Colonic mucosa (tissue), 4 donors: ENCODE measurements around the gene CHAF1A. TPM values are rescaled to one million over a fixed set of nuclear protein-coding genes. Genes with fewer than 3 reads are reported as not detected.

Experiments used
- DNase-seq: peaks from one replicate; pipeline ENCODE4 v3.0.0-alpha.2; 2020
- H3K27ac ChIP-seq: fragments of 200-600 bp; one replicate; pipeline ENCODE4 v1.8.0; 2021
- H3K27me3 ChIP-seq: fragments of 200-600 bp; one replicate; pipeline ENCODE4 v1.8.0; 2021
- H3K36me3 ChIP-seq: fragments of 200-600 bp; one replicate; pipeline ENCODE4 v1.8.0; 2021
- H3K4me1 ChIP-seq: fragments of 200-600 bp; one replicate; pipeline ENCODE4 v1.8.0; 2021; ENCODE audit warnings: mild to moderate bottlenecking
- H3K4me3 ChIP-seq: fragments of 200-600 bp; one replicate; pipeline ENCODE4 v1.8.0; 2021
- H3K9ac ChIP-seq, 2 donors: one replicate each; pipeline ENCODE4 v1.7.0; 2013; ENCODE audit warnings: control low read depth in 2 of 2, low read depth in 2 of 2, low read length in 2 of 2
- H3K9me3 ChIP-seq: fragments of 200-600 bp; one replicate; pipeline ENCODE4 v1.8.0; 2021
- CTCF ChIP-seq: fragments of 200-600 bp; IDR thresholded peaks from one replicate; pipeline ENCODE4 v1.8.0; 2022; ENCODE audit warnings: antibody characterized with exemption, mild to moderate bottlenecking
- intact Hi-C: fragments of 100-400 bp; cut with DNase I; formaldehyde crosslinking; loops from one replicate; pipeline ENCODE4 v1.14.1; 2022
- total RNA-seq, 2 donors: library from RNA; stranded (reverse); fragmentation: NEBNext Ultra II Directional in 1 of 2; extraction: Animal tissue kit (Norgen Biotek cat#: 25700) in 1 of 2; gene quantifications; one replicate each; pipeline ENCODE4 v1.2.1, GENCODE V29; 2021
- donor health status: healthy.
- donor health status: DM: no; HTN: no; CAD: no.
- donor health status: DM: no; HTN: no; CAD: no.

Gene CHAF1A
- total RNA-seq, 2 donors from 2014 or later = 15.6 to 53.2 TPM

- no peaks in the 10 kb centered on the region for H3K4me1 ChIP-seq
- H3K9me3 ChIP-seq = no peaks in the 10 kb centered on the region
- H3K27me3 ChIP-seq = no peaks in the 10 kb centered on the region
- TF ChIP-seq CTCF = no peak
- no peak overlapping the region for H3K4me3 ChIP-seq
- intact Hi-C loops = no loop called here
- no peak for DNase-seq
- no peaks in the 10 kb centered on the region for H3K36me3 ChIP-seq
- H3K27ac ChIP-seq = no peak overlapping the region
- H3K9ac ChIP-seq = no peak overlapping the region
Measured at GRCh38 chr19:4416268-4416667, 13.8 kb downstream of the CHAF1A start.

- H3K27me3 ChIP-seq = no peaks in the 10 kb centered on the region
- no peaks in the 10 kb centered on the region for H3K36me3 ChIP-seq
- no peaks in the 10 kb centered on the region for H3K4me1 ChIP-seq
- no peak overlapping the region for H3K27ac ChIP-seq
- intact Hi-C loops = no loop called here
- no peaks in the 10 kb centered on the region for H3K9me3 ChIP-seq
- no peak overlapping the region for H3K9ac ChIP-seq
- H3K4me3 ChIP-seq = no peak overlapping the region
- no peak for TF ChIP-seq CTCF
- no peak for DNase-seq
Measured at GRCh38 chr19:4423416-4424126, 21.1 kb downstream of the CHAF1A start.

DNA sequence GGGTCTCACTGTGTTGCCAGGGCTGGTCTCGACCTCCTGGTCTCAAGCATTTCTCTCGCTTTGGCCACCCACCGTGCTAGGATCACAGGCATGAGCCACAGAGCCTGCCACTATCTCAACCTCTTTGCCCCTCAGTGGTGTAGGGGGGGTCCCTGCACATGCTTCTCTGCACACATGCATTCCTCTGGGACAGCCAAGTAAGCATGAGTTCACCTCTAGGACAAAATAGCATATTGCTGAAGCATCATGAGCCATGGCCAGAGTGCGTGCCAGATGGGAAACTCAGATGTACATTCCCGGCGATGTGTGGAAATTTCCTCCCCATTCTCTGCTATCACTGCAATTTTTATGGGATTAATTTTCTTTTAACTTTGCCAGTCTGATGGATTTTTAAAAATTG lies 23.1 kb downstream of the CHAF1A start:
- no peak overlapping the region for H3K27ac ChIP-seq
- H3K36me3 ChIP-seq = no peaks in the 10 kb centered on the region
- no peaks in the 10 kb centered on the region for H3K27me3 ChIP-seq
- H3K4me1 ChIP-seq = no peaks in the 10 kb centered on the region
- no peak overlapping the region for H3K9ac ChIP-seq
- H3K9me3 ChIP-seq = no peaks in the 10 kb centered on the region
- no peak for DNase-seq
- TF ChIP-seq CTCF = no peak
- intact Hi-C loops = no loop called here
- no peak overlapping the region for H3K4me3 ChIP-seq

DNA sequence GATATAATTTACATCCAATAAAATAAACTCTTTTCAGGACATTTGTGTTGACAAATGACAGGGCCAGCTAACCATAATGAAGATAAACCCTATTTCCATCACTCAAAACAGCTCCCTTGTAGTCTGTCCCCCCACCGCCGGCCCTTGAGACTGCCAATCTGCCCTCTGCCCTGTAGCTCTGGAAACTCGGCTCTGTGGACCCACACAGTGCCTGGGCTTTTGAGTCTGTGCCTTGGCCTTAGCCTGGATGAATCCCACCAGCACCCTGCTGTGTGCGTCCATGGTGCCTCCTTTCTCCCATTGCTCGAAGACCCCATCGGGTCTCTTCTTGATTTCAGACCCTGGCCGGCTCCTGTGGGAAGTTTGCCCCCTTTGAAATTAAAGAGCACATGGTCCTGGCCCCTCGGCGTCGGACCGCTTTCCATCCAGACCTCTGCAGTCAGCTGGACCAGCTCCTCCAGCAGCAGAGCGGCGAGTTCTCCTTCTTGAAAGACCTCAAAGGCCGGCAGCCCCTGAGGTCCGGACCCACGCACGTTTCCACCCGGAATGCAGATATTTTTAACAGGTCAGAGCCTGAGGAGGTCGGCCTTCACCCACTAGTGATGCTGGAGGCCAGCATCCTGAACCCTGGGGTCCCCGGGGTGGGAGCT lies 26.0 kb downstream of the CHAF1A start:
- no peaks in the 10 kb centered on the region for H3K27me3 ChIP-seq
- H3K36me3 ChIP-seq = no peaks in the 10 kb centered on the region
- H3K4me3 ChIP-seq = no peak overlapping the region
- TF ChIP-seq CTCF = no peak
- no peaks in the 10 kb centered on the region for H3K4me1 ChIP-seq
- intact Hi-C loops = no loop called here
- H3K9ac ChIP-seq = no peak overlapping the region
- no peak overlapping the region for H3K27ac ChIP-seq
- no peak for DNase-seq
- no peaks in the 10 kb centered on the region for H3K9me3 ChIP-seq

DNA sequence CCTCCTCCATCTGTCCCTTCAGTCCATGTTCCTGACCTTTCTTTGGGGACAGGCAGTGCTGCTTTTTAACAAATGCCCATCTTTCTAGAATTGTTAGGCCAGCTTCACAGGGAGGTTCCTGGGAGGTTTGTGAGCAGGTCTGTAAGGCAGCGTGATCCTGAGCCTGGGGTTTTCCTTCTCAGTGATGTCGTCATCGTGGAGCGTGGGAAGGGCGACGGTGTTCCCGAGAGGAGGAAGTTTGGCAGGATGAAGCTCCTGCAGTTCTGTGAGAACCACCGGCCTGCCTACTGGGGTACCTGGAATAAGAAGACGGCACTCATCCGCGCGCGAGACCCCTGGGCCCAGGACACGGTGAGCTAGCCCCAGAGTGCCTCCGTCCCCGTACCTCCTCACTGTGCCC lies 26.8 kb downstream of the CHAF1A start:
- no peaks in the 10 kb centered on the region for H3K36me3 ChIP-seq
- H3K4me1 ChIP-seq = no peaks in the 10 kb centered on the region
- intact Hi-C loops = no loop called here
- no peak overlapping the region for H3K9ac ChIP-seq
- TF ChIP-seq CTCF = no peak
- DNase-seq = no peak
- no peak overlapping the region for H3K4me3 ChIP-seq
- H3K27ac ChIP-seq = no peak overlapping the region
- no peaks in the 10 kb centered on the region for H3K27me3 ChIP-seq
- H3K9me3 ChIP-seq = no peaks in the 10 kb centered on the region
